Adrenal gland (tissue), 5 donors: ENCODE measurements around the gene MED23.

ENCODE experiments used
- POLR2A ChIP-seq, 2 donors: fragments of 450-650 bp; IDR thresholded peaks; one replicate each; pipeline ENCODE4 v1.6.1; 2017; ENCODE audit warnings: antibody characterized with exemption in 2 of 2, mild to moderate bottlenecking in 2 of 2, moderate library complexity in 1 of 2
- TF ChIP-seq, protein P1 (sequence below), 6 experiments: fragments of 450-650 bp in 4 of 6; fragments of 200-600 bp in 2 of 6; sonication (generic) in 1 of 6; IDR thresholded peaks; 1 replicate in 5 of 6; 2 replicates in 1 of 6; pipeline versions ENCODE4 v1.5.1 to v1.8.0; 2016 to 2021; ENCODE audit warnings: antibody characterized with exemption in 6 of 6, mild to moderate bottlenecking in 2 of 6, moderate library complexity in 1 of 6
- donor health status: DM: no; HTN: no; CAD: no.

DNA sequence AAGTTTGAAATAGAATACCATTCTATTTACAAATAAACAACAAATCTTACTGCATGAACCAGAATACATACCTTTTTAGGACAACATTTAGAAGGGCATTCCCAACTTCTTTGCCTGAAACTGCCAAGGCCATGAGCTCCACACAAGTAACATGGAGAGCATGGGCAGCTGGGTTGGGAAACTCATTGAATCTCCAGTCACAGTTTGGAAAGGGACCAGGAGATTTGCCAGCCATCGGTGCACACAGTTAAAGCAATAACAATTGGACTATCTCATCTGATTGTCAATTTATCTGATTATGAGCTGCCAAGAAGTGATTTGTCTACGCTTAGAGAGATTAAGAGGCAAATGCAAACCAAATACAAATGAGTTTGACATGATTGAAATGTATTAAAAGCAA, 35.1 kb downstream of the MED23 start:
- TF ChIP-seq, protein P1, sequence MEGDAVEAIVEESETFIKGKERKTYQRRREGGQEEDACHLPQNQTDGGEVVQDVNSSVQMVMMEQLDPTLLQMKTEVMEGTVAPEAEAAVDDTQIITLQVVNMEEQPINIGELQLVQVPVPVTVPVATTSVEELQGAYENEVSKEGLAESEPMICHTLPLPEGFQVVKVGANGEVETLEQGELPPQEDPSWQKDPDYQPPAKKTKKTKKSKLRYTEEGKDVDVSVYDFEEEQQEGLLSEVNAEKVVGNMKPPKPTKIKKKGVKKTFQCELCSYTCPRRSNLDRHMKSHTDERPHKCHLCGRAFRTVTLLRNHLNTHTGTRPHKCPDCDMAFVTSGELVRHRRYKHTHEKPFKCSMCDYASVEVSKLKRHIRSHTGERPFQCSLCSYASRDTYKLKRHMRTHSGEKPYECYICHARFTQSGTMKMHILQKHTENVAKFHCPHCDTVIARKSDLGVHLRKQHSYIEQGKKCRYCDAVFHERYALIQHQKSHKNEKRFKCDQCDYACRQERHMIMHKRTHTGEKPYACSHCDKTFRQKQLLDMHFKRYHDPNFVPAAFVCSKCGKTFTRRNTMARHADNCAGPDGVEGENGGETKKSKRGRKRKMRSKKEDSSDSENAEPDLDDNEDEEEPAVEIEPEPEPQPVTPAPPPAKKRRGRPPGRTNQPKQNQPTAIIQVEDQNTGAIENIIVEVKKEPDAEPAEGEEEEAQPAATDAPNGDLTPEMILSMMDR (IDR thresholded peaks at IDR 0.05) = no peak
- TF ChIP-seq POLR2A (IDR thresholded peaks at IDR 0.05) = no peak
